H9 (cell line): Measurements from ENCODE around the gene FAM83C. TPM values are rescaled to one million over a fixed set of nuclear protein-coding genes. Genes with fewer than 3 reads are reported as not detected.

Source experiments
- DNase-seq: peaks from one replicate; pipeline ENCODE4 v3.0.0-alpha.2; 2017
- H2AFZ ChIP-seq: one replicate; pipeline ENCODE4 v1.6.1; 2013; ENCODE audit warnings: mild to moderate bottlenecking, low read length, control low read depth, moderate library complexity
- H2AK5ac ChIP-seq: 2 replicates; pipeline ENCODE4 v1.6.1; 2013; ENCODE audit warnings: low read length, control low read depth, mixed read lengths; ENCODE audit not compliant: insufficient read length
- H2BK120ac ChIP-seq: one replicate; pipeline ENCODE4 v1.6.1; 2013; ENCODE audit warnings: low read depth, mild to moderate bottlenecking, low read length, control low read depth, inconsistent platforms; ENCODE audit not compliant: poor library complexity, severe bottlenecking
- H2BK12ac ChIP-seq: 2 replicates; pipeline ENCODE4 v1.6.1; 2013; ENCODE audit warnings: low read length, control low read depth, mixed read lengths, low read depth; ENCODE audit not compliant: insufficient read length
- H2BK15ac ChIP-seq: 2 replicates; pipeline ENCODE4 v1.6.1; 2013; ENCODE audit warnings: low read depth, low read length, control low read depth
- H2BK20ac ChIP-seq: one replicate; pipeline ENCODE4 v1.6.1; 2013; ENCODE audit warnings: low read depth, mild to moderate bottlenecking, low read length, control low read depth, inconsistent platforms; ENCODE audit not compliant: poor library complexity, severe bottlenecking
- H2BK5ac ChIP-seq: 2 replicates; pipeline ENCODE4 v1.6.1; 2013; ENCODE audit warnings: low read length, control low read depth, mixed read lengths; ENCODE audit not compliant: insufficient read length
- H3K14ac ChIP-seq: 2 replicates; pipeline ENCODE4 v1.6.1; 2013; ENCODE audit warnings: low read length, control low read depth; ENCODE audit not compliant: insufficient read depth
- H3K18ac ChIP-seq: 2 replicates; pipeline ENCODE4 v1.6.1; 2013; ENCODE audit warnings: low read depth, mild to moderate bottlenecking, mixed read lengths, low read length, control low read depth; ENCODE audit not compliant: insufficient read length
- H3K23ac ChIP-seq: 2 replicates; pipeline ENCODE4 v1.6.1; 2013; ENCODE audit warnings: low read length, control low read depth, mixed read lengths, low read depth; ENCODE audit not compliant: insufficient read length
- H3K23me2 ChIP-seq: 2 replicates; pipeline ENCODE4 v1.6.1; 2013; ENCODE audit warnings: low read depth, mild to moderate bottlenecking, mixed read lengths, low read length, control low read depth; ENCODE audit not compliant: insufficient read length, poor library complexity, severe bottlenecking
- H3K27ac ChIP-seq: 2 replicates; pipeline ENCODE4 v1.5.1; 2013; ENCODE audit warnings: low read length, control low read depth, mixed read lengths, low read depth; ENCODE audit not compliant: insufficient read length
- H3K27me3 ChIP-seq: 2 replicates; pipeline ENCODE4 v1.6.1; 2013; ENCODE audit warnings: low read length, control low read depth, inconsistent platforms; ENCODE audit not compliant: insufficient read depth
- H3K4ac ChIP-seq: 2 replicates; pipeline ENCODE4 v1.6.1; 2013; ENCODE audit warnings: low read depth, mild to moderate bottlenecking, control low read depth, inconsistent platforms, low read length, moderate library complexity
- H3K4me1 ChIP-seq: 2 replicates; pipeline ENCODE4 v1.6.1; 2013; ENCODE audit warnings: low read length, control low read depth, inconsistent platforms; ENCODE audit not compliant: insufficient read depth
- H3K4me2 ChIP-seq: 2 replicates; pipeline ENCODE4 v1.6.1; 2013; ENCODE audit warnings: low read length, control low read depth, mixed read lengths; ENCODE audit not compliant: insufficient read length, insufficient read depth
- H3K56ac ChIP-seq: 2 replicates; pipeline ENCODE4 v1.6.1; 2013; ENCODE audit warnings: low read depth, mild to moderate bottlenecking, mixed read lengths, low read length, control low read depth; ENCODE audit not compliant: insufficient read length
- H3K79me1 ChIP-seq: 2 replicates; pipeline ENCODE4 v1.6.1; 2013; ENCODE audit warnings: low read depth, mild to moderate bottlenecking, moderate library complexity, low read length, control low read depth, inconsistent platforms; ENCODE audit not compliant: insufficient read depth, poor library complexity, severe bottlenecking
- H3K79me2 ChIP-seq: 2 replicates; pipeline ENCODE4 v1.6.1; 2013; ENCODE audit warnings: low read length, control low read depth, inconsistent platforms; ENCODE audit not compliant: insufficient read depth
- H3K9ac ChIP-seq: 2 replicates; pipeline ENCODE4 v1.6.1; 2013; ENCODE audit warnings: low read length, control low read depth, mixed read lengths; ENCODE audit not compliant: insufficient read length; ENCODE audit errors: extremely low read depth
- H3K9me3 ChIP-seq: one replicate; pipeline ENCODE4 v1.6.1; 2013; ENCODE audit warnings: low read depth, low read length, inconsistent platforms; ENCODE audit not compliant: control insufficient read depth
- H3T11ph ChIP-seq: one replicate; pipeline ENCODE4 v1.6.1; 2013; ENCODE audit warnings: mild to moderate bottlenecking, low read length, control low read depth, inconsistent platforms
- H4K20me1 ChIP-seq: one replicate; pipeline ENCODE4 v1.6.1; 2013; ENCODE audit not compliant: control insufficient read depth, insufficient read length, insufficient read depth
- H4K5ac ChIP-seq: 2 replicates; pipeline ENCODE4 v1.6.1; 2013; ENCODE audit warnings: low read depth, mild to moderate bottlenecking, mixed read lengths, low read length, control low read depth; ENCODE audit not compliant: insufficient read length
- H4K8ac ChIP-seq: replicated peaks from 2 replicates; pipeline ENCODE4 v1.6.1; 2013; ENCODE audit warnings: low read length, control low read depth, mixed read lengths, low read depth; ENCODE audit not compliant: insufficient read length
- H4K91ac ChIP-seq: 2 replicates; pipeline ENCODE4 v1.6.1; 2013; ENCODE audit warnings: low read depth, mild to moderate bottlenecking, moderate library complexity, mixed read lengths, low read length, control low read depth; ENCODE audit not compliant: insufficient read length
- H3K27ac Mint-ChIP-seq, 3 experiments: 2 replicates in 2 of 3; 3 replicates in 1 of 3; pipeline ENCODE4 v1.8.0; 2020 to 2021; ENCODE audit warnings: mixed read lengths in 3 of 3, mild to moderate bottlenecking in 1 of 3, moderate library complexity in 1 of 3
- H3K27me3 Mint-ChIP-seq: 2 replicates; pipeline ENCODE4 v1.8.0; 2021; ENCODE audit warnings: low read depth, mild to moderate bottlenecking, moderate library complexity, mixed read lengths
- H3K36me3 Mint-ChIP-seq, 3 experiments: 2 replicates in 2 of 3; 3 replicates in 1 of 3; pipeline ENCODE4 v1.8.0; 2020 to 2021; ENCODE audit warnings: low read depth in 3 of 3, mixed read lengths in 3 of 3; ENCODE audit not compliant: insufficient read depth in 1 of 3
- H3K4me1 Mint-ChIP-seq, 2 experiments: 2 replicates each; pipeline ENCODE4 v1.8.0; 2020; ENCODE audit warnings: mixed read lengths in 2 of 2
- H3K4me3 Mint-ChIP-seq, 2 experiments: 2 replicates in 1 of 2; 3 replicates in 1 of 2; pipeline ENCODE4 v1.8.0; 2020 to 2021; ENCODE audit warnings: mild to moderate bottlenecking in 2 of 2, mixed read lengths in 2 of 2, moderate library complexity in 1 of 2
- H3K9me3 Mint-ChIP-seq, 2 experiments: 2 replicates in 1 of 2; 3 replicates in 1 of 2; pipeline ENCODE4 v1.8.0; 2020; ENCODE audit warnings: mild to moderate bottlenecking in 2 of 2, mixed read lengths in 2 of 2, moderate library complexity in 1 of 2
- WGBS: extraction: QIAGEN DNeasy Blood & Tissue Kit; methylation state at CpG from one replicate; pipeline ENCODE4 v1.1.7; 2013; ENCODE audit warnings: missing lambda C conversion rate, low lambda C conversion rate, mixed read lengths; ENCODE audit not compliant: insufficient read length; ENCODE audit errors: extremely low coverage; 5-methylcytosine and 5-hydroxymethylcytosine counted together
- total RNA-seq: library from RNA; stranded (reverse); gene quantifications from 2 replicates; pipeline ENCODE4 v1.2.1, GENCODE V29; 2021
- TF ChIP-seq, protein P1 (sequence below): fragments of 200-600 bp; sonication (generic); conservative IDR thresholded peaks from 3 replicates; pipeline ENCODE4 v1.8.0; 2021; ENCODE audit warnings: antibody characterized with exemption, mild to moderate bottlenecking

FAM83C gene
- total RNA-seq, 1 experiment from 2014 or later, result not detected

DNA sequence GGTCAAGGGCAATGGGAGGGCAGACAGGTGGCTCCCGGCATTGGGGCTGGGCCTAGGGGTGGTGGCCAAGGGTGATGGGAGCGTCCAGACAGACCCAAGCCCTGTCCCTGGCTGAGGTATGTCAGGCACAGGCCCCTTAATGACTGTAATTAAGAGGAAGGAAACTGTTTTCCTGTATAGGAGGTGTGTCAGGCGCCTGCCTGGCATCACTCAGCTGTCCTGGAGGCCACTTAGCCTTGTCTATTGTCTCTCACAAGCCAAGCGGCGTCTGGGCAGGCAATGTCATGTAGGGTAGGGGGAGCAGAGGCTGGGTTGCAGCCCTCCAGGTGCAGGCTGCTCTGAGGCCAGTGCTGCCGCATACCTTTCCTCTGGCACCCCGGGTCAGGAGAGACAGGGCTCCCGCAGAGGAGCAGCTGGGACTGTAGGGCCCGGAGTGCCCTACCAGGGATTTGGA lies 3.9 kb upstream of the FAM83C start:
- no peaks in the 10 kb centered on the region for H3K79me2 ChIP-seq
- no peaks in the 10 kb centered on the region for H3K23me2 ChIP-seq
- H2AFZ ChIP-seq, result no peak overlapping the region
- H2BK12ac ChIP-seq, result no peak overlapping the region
- H3K27ac ChIP-seq, result no peak overlapping the region
- H2BK120ac ChIP-seq, result no peak overlapping the region
- no peaks in the 10 kb centered on the region for H3K27me3 ChIP-seq
- no peaks in the 10 kb centered on the region; the same call in 1 of the 2 replicates for H3K4me1 ChIP-seq
- no peaks in the 10 kb centered on the region for H3K79me1 ChIP-seq
- H4K20me1 ChIP-seq, result no peaks in the 10 kb centered on the region
- no peak overlapping the region for H4K91ac ChIP-seq
- no peak overlapping the region for H2BK15ac ChIP-seq
- no peak overlapping the region for H3K18ac ChIP-seq
- no peak overlapping the region for H2BK20ac ChIP-seq
- H3K4ac ChIP-seq, result no peak overlapping the region
- H3K9me3 ChIP-seq, result no peaks in the 10 kb centered on the region
- no peak overlapping the region for H3K14ac ChIP-seq
- TF ChIP-seq, protein P1, sequence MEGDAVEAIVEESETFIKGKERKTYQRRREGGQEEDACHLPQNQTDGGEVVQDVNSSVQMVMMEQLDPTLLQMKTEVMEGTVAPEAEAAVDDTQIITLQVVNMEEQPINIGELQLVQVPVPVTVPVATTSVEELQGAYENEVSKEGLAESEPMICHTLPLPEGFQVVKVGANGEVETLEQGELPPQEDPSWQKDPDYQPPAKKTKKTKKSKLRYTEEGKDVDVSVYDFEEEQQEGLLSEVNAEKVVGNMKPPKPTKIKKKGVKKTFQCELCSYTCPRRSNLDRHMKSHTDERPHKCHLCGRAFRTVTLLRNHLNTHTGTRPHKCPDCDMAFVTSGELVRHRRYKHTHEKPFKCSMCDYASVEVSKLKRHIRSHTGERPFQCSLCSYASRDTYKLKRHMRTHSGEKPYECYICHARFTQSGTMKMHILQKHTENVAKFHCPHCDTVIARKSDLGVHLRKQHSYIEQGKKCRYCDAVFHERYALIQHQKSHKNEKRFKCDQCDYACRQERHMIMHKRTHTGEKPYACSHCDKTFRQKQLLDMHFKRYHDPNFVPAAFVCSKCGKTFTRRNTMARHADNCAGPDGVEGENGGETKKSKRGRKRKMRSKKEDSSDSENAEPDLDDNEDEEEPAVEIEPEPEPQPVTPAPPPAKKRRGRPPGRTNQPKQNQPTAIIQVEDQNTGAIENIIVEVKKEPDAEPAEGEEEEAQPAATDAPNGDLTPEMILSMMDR, result no peak
- no peak overlapping the region for H4K8ac ChIP-seq
- peak overlapping the region in 2 of 3 experiments; percentile 14 to 32; a peak in 2 of 7 replicates for H3K27ac Mint-ChIP-seq
- H3K36me3 Mint-ChIP-seq, result no peaks in the 10 kb centered on the region; a peak in 1 of 7 replicates
- no peak overlapping the region for H2AK5ac ChIP-seq
- H3K9me3 Mint-ChIP-seq, result no peaks in the 10 kb centered on the region; a peak in 1 of 5 replicates
- H3K4me1 Mint-ChIP-seq, result peaks cover 4 to 5% of the 10 kb centered on the region in 2 experiments; a peak in 3 of 4 replicates
- no peak overlapping the region for H3K4me2 ChIP-seq
- no peak overlapping the region for H2BK5ac ChIP-seq
- H3K9ac ChIP-seq, result no peak overlapping the region
- H4K5ac ChIP-seq, result no peak overlapping the region
- H3K23ac ChIP-seq, result no peak overlapping the region
- no CpG with 5 or more reads among the region's 9 CpGs for WGBS
- H3K4me3 Mint-ChIP-seq, result no peak overlapping the region
- no peak overlapping the region for H3T11ph ChIP-seq
- no peak overlapping the region for H3K56ac ChIP-seq
- peaks cover 13% of the 10 kb centered on the region for H3K27me3 Mint-ChIP-seq
- no peak for DNase-seq
